Psoas muscle (tissue), 8 donors: Measurements from ENCODE around the gene NRTN. TPM values are rescaled to one million over a fixed set of nuclear protein-coding genes. Genes with fewer than 3 reads are reported as not detected.
"Not testable (repeated sequence)": the region's sequence is repeated elsewhere in the genome, so short reads cannot be mapped to it uniquely, and the experiment has no call there.

ENCODE experiments used
- ATAC-seq, 4 donors: fragments of 200-7000 bp; cut with Tn5 transposase; one replicate each; pipeline ENCODE4 v1.9.1; 2020; ENCODE audit warnings: moderate library complexity in 3 of 4, mild to moderate bottlenecking in 2 of 4
- DNase-seq, 2 donors: peaks; one replicate each; pipeline ENCODE4 v3.0.0-alpha.2; 2020
- H3K27ac ChIP-seq: fragments of 200-600 bp; one replicate; pipeline ENCODE4 v1.8.0; 2022
- H3K27me3 ChIP-seq, 3 donors: fragments of 200-600 bp in 1 of 3; one replicate each; pipeline versions ENCODE4 v1.6.1 to v1.8.0; 2013 to 2022; ENCODE audit warnings: low read length in 2 of 3, mild to moderate bottlenecking in 2 of 3, moderate library complexity in 1 of 3; ENCODE audit not compliant: insufficient read depth in 3 of 3
- H3K36me3 ChIP-seq, 2 donors: fragments of 200-600 bp in 1 of 2; one replicate each; pipeline versions ENCODE4 v1.6.1 to v1.8.0; 2013 to 2022; ENCODE audit warnings: low read depth in 1 of 2, mild to moderate bottlenecking in 1 of 2, moderate library complexity in 1 of 2; ENCODE audit not compliant: insufficient read depth in 1 of 2
- H3K4me1 ChIP-seq: fragments of 200-600 bp; one replicate; pipeline ENCODE4 v1.8.0; 2022
- H3K4me3 ChIP-seq: fragments of 200-600 bp; one replicate; pipeline ENCODE4 v1.8.0; 2022; ENCODE audit warnings: mild to moderate bottlenecking
- H3K9me3 ChIP-seq: fragments of 200-600 bp; one replicate; pipeline ENCODE4 v1.8.0; 2022
- CTCF ChIP-seq: fragments of 200-600 bp; IDR thresholded peaks from one replicate; pipeline ENCODE4 v1.8.0; 2022; ENCODE audit warnings: antibody characterized with exemption
- WGBS, 3 donors: extraction: QIAGEN DNeasy Blood & Tissue Kit; methylation state at CpG; one replicate each; pipeline versions ENCODE4 v1.1.6 to v1.1.7; 2013; 5-methylcytosine and 5-hydroxymethylcytosine counted together
- intact Hi-C, 2 donors: fragments of 100-400 bp; cut with DNase I; formaldehyde crosslinking; loops; one replicate each; pipeline versions ENCODE4 v1.11.0 to v1.14.2; 2022
- polyA plus RNA-seq, 3 donors: library from polyadenylated mRNA; stranded (reverse); fragments of 200-250 nt; gene quantifications; one replicate each; pipeline ENCODE4 v1.2.3, GENCODE V29; 2013
- total RNA-seq, 4 donors: library from RNA; stranded (reverse); fragmentation: NEBNext Ultra II Directional in 2 of 4; extraction: Animal tissue kit (Norgen Biotek cat#: 25700) in 2 of 4; gene quantifications; one replicate each; pipeline versions ENCODE4 v1.2.1 to v1.2.4, GENCODE V29; 2021 to 2023
- donor health status: healthy with polysubstance abuse.
- donor health status: DM: no; HTN: no; CAD: no; lungs with moderate emphysema.
- donor health status: Bipolar disorder and iron deficiency.
- donor health status: healthy.
- donor health status: DM: yes; HTN: yes; CAD: no.
- donor health status: DM: no; HTN: no; CAD: no.
- donor health status: DM: no; HTN: no; CAD: no.
- donor health status: DM: yes; HTN: yes; CAD: no.

NRTN gene
- total and polyA plus RNA-seq, 7 donors, result not detected

GRCh38 chr19:5844456-5845433 lies 39.9 kb downstream of the NRTN start:
- TF ChIP-seq CTCF, result no peak
- ATAC-seq, result no peak
- 82 to 84% (median 84%) methylated on average over 23 to 24 of the region's 24 CpGs for WGBS, 3 donors

GRCh38 chr19:5847846-5848245 lies 43.0 kb downstream of the NRTN start:
- intact Hi-C loops, H3K4me1 ChIP-seq, DNase-seq, ATAC-seq, H3K36me3 ChIP-seq, H3K4me3 ChIP-seq, H3K27ac ChIP-seq, H3K9me3 ChIP-seq, H3K27me3 ChIP-seq: not testable (repeated sequence)
- 40 to 44% (median 42%) methylated on average over 10 of the region's 10 CpGs for WGBS, 3 donors

More at GRCh38 chr19:5844456-5845433, 39.9 kb downstream of the NRTN start:
- intact Hi-C loops, result no loop called here
- no peaks in the 10 kb centered on the region for H3K36me3 ChIP-seq
- H3K9me3 ChIP-seq, result no peaks in the 10 kb centered on the region
- no peak for DNase-seq
- no peaks in the 10 kb centered on the region for H3K4me1 ChIP-seq
- no peak overlapping the region for H3K27ac ChIP-seq
- H3K4me3 ChIP-seq, result no peak overlapping the region
- peaks cover 0 to 8% (median 0%) of the 10 kb centered on the region in 3 donors for H3K27me3 ChIP-seq

DNA sequence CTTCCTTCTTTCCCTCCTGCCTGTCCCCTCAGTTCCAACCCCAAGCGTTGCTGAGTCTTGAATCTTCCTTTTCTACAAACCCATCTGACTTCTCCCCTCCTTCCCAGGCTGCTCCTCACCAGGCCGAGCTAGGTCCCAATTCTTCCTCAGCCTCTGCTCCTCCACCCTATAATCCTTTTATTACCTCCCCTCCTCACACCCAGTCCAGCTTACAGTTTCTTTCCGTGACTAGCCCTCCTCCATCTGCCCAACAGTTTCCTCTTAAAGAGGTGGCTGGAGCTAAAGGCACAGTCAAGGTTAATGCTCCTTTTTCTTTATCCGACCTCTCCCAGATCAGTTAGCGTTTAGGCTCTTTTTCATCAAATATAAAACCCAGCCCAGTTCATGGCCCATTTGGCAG lies 43.8 kb downstream of the NRTN start:
- H3K4me3 ChIP-seq, H3K27me3 ChIP-seq, H3K4me1 ChIP-seq, intact Hi-C loops, H3K27ac ChIP-seq, DNase-seq, H3K36me3 ChIP-seq, H3K9me3 ChIP-seq, ATAC-seq: not testable (repeated sequence)
- WGBS, 3 donors, result 45 to 57% (median 53%) methylated on average over 5 of the region's 5 CpGs

- no peaks in the 10 kb centered on the region for H3K36me3 ChIP-seq
- H3K27me3 ChIP-seq, result peaks cover 0 to 8% (median 4%) of the 10 kb centered on the region in 3 donors
- H3K4me3 ChIP-seq, result no peak overlapping the region
- no peak for DNase-seq
- no peak overlapping the region for H3K27ac ChIP-seq
- intact Hi-C loops, result no loop called here
- WGBS, 3 donors, result 87 to 90% (median 88%) methylated on average over 6 of the region's 6 CpGs
- no peaks in the 10 kb centered on the region for H3K9me3 ChIP-seq
- no peaks in the 10 kb centered on the region for H3K4me1 ChIP-seq
- ATAC-seq, result no peak
- no peak for TF ChIP-seq CTCF
Observed at GRCh38 chr19:5850189-5850588, 45.3 kb downstream of the NRTN start.

GRCh38 chr19:5850743-5851293 lies 46.0 kb downstream of the NRTN start:
- ATAC-seq, result no peak
- 7 to 17% (median 11%) methylated on average over 5 of the region's 5 CpGs for WGBS, 3 donors
- no peaks in the 10 kb centered on the region for H3K4me1 ChIP-seq
- H3K9me3 ChIP-seq, result no peaks in the 10 kb centered on the region
- DNase-seq, result no peak
- no peak for TF ChIP-seq CTCF
- H3K27me3 ChIP-seq, result peaks cover 0 to 9% (median 8%) of the 10 kb centered on the region in 3 donors
- intact Hi-C loops, result no loop called here
- no peak overlapping the region for H3K4me3 ChIP-seq
- no peaks in the 10 kb centered on the region for H3K36me3 ChIP-seq
- no peak overlapping the region for H3K27ac ChIP-seq
